Stomach (tissue), 9 donors: ENCODE measurements around the gene WFS1. TPM values are rescaled to one million over a fixed set of nuclear protein-coding genes. Genes with fewer than 3 reads are reported as not detected.
A peak's percentile ranks its signal among the peaks of the same experiment; 100 is the strongest.

Experiments
- DNase-seq, 2 donors: peaks; one replicate each; pipeline versions ENCODE4 v3.0.0 to v3.0.0-alpha.2; 2013 to 2019
- H3K27ac ChIP-seq, 5 donors: fragments of 200-600 bp in 4 of 5; sonication (generic) in 4 of 5; one replicate each; pipeline ENCODE4 v1.5.1; 2013 to 2019; ENCODE audit warnings: mild to moderate bottlenecking in 1 of 5, moderate library complexity in 1 of 5
- H3K27me3 ChIP-seq, 3 donors: fragments of 200-600 bp; sonication (generic); one replicate each; pipeline ENCODE4 v1.5.1; 2017 to 2019; ENCODE audit warnings: mixed run types in 1 of 3
- H3K36me3 ChIP-seq, 4 donors: fragments of 200-600 bp; sonication (generic); 1 replicate in 3 of 4; 2 replicates in 1 of 4; pipeline ENCODE4 v1.5.1; 2016 to 2019
- H3K4me1 ChIP-seq, 4 donors: fragments of 200-600 bp; sonication (generic); one replicate each; pipeline ENCODE4 v1.5.1; 2016 to 2019
- H3K4me3 ChIP-seq, 4 donors: fragments of 200-600 bp; sonication (generic) in 3 of 4; one replicate each; pipeline ENCODE4 v1.5.1; 2016 to 2019; ENCODE audit warnings: mild to moderate bottlenecking in 1 of 4
- H3K9me3 ChIP-seq, 4 donors: fragments of 200-600 bp; sonication (generic); one replicate each; pipeline ENCODE4 v1.5.1; 2016 to 2019
- EP300 ChIP-seq: sonication (generic); formaldehyde crosslinking; IDR thresholded peaks from one replicate; pipeline ENCODE4 v1.6.1; 2017; ENCODE audit warnings: antibody characterized with exemption
- POLR2A ChIP-seq, 4 donors: fragments of 450-650 bp; IDR thresholded peaks; one replicate each; pipeline ENCODE4 v1.6.1; 2016; ENCODE audit warnings: antibody characterized with exemption in 4 of 4, control low read depth in 2 of 4, mild to moderate bottlenecking in 1 of 4, moderate library complexity in 1 of 4
- POLR2AphosphoS5 ChIP-seq, 3 donors: sonication (generic); formaldehyde crosslinking; IDR thresholded peaks; one replicate each; pipeline ENCODE4 v1.6.1; 2016; ENCODE audit warnings: antibody characterized with exemption in 3 of 3
- WGBS, 5 donors: extraction: QIAGEN DNeasy Blood & Tissue Kit in 3 of 5; methylation state at CpG; one replicate each; pipeline versions ENCODE4 v1.1.5 to v1.1.7; 2013 to 2018; 5-methylcytosine and 5-hydroxymethylcytosine counted together
- intact Hi-C: fragments of 100-400 bp; cut with DNase I; formaldehyde crosslinking; loops from one replicate; pipeline ENCODE4 v1.15.1; 2023; ENCODE audit warnings: low total_unique reads
- polyA plus RNA-seq, 3 donors: library from polyadenylated mRNA; stranded (reverse); fragments of 200-250 nt; gene quantifications; one replicate each; pipeline ENCODE4 v1.2.3, GENCODE V29; 2013
- total RNA-seq, 5 donors: library from RNA; depleted of rRNA; stranded (reverse); fragments of >200 nt; gene quantifications; one replicate each; pipeline versions ENCODE4 v1.1.0 to v1.2.3, GENCODE V29; 2014 to 2016
- TF ChIP-seq, protein P1 (sequence below), 7 experiments: fragments of 450-650 bp in 4 of 7; fragments of 200-600 bp in 3 of 7; sonication (generic) in 3 of 7; IDR thresholded peaks; one replicate each; pipeline ENCODE4 v1.5.1; 2016 to 2019; ENCODE audit warnings: antibody characterized with exemption in 7 of 7, control low read depth in 2 of 7, mild to moderate bottlenecking in 1 of 7
- donor health status: healthy with polysubstance abuse.
- donor health status: Bipolar disorder and iron deficiency.
- donor health status: healthy.

The WFS1 gene
- total and polyA plus RNA-seq, 8 donors, result 4.1 to 60.7 (median 15.1) TPM

DNA sequence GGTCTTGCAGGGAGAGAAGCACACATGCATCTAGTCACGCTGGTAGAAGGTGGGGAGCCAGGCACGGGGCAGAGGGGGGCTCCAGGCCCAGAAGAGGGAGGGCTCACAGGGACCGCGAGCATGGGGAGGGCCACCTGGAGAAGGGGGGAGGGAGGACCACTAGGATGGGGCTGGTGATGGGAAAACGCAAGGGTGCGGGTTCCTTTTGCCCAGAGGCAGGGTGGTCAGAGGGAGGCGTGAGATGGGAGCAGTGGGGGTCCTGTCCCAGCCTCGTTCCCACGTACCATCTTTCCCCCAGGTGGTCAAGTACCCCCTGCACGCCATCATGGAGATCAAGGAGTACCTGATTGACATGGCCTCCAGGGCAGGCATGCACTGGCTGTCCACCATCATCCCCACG lies 30.7 kb downstream of the WFS1 start:
- TF ChIP-seq POLR2AphosphoS5 (IDR thresholded peaks at IDR 0.05) (no peak), POLR2A (IDR thresholded peaks at IDR 0.05) (no peak), EP300 (no peak)
- TF ChIP-seq, protein P1, sequence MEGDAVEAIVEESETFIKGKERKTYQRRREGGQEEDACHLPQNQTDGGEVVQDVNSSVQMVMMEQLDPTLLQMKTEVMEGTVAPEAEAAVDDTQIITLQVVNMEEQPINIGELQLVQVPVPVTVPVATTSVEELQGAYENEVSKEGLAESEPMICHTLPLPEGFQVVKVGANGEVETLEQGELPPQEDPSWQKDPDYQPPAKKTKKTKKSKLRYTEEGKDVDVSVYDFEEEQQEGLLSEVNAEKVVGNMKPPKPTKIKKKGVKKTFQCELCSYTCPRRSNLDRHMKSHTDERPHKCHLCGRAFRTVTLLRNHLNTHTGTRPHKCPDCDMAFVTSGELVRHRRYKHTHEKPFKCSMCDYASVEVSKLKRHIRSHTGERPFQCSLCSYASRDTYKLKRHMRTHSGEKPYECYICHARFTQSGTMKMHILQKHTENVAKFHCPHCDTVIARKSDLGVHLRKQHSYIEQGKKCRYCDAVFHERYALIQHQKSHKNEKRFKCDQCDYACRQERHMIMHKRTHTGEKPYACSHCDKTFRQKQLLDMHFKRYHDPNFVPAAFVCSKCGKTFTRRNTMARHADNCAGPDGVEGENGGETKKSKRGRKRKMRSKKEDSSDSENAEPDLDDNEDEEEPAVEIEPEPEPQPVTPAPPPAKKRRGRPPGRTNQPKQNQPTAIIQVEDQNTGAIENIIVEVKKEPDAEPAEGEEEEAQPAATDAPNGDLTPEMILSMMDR (IDR thresholded peaks at IDR 0.05), result no peak
- no peak for DNase-seq

DNA sequence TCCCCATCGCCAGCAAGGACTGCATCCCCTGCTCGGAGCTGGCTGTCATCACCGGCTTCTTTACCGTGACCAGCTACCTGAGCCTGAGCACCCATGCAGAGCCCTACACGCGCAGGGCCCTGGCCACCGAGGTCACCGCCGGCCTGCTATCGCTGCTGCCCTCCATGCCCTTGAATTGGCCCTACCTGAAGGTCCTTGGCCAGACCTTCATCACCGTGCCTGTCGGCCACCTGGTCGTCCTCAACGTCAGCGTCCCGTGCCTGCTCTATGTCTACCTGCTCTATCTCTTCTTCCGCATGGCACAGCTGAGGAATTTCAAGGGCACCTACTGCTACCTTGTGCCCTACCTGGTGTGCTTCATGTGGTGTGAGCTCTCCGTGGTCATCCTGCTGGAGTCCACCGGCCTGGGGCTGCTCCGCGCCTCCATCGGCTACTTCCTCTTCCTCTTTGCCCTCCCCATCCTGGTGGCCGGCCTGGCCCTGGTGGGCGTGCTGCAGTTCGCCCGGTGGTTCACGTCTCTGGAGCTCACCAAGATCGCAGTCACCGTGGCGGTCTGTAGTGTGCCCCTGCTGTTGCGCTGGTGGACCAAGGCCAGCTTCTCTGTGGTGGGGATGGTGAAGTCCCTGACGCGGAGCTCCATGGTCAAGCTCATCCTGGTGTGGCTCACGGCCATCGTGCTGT lies 31.5 kb downstream of the WFS1 start:
- no peak overlapping the region for H3K4me3 ChIP-seq
- no peaks in the 10 kb centered on the region for H3K9me3 ChIP-seq
- H3K27ac ChIP-seq, result peak overlapping the region in 1 of 5 donors; percentile 24
- DNase-seq, result no peak
- no peaks in the 10 kb centered on the region for H3K27me3 ChIP-seq
- intact Hi-C loops, result no loop called here
- TF ChIP-seq POLR2AphosphoS5 (IDR thresholded peaks at IDR 0.05) (no peak), EP300 (no peak), POLR2A (IDR thresholded peaks at IDR 0.05) (no peak)
- TF ChIP-seq, protein P1 (IDR thresholded peaks at IDR 0.05), result no peak
- peaks cover 0 to 11% (median 3%) of the 10 kb centered on the region in 4 donors for H3K4me1 ChIP-seq
- H3K36me3 ChIP-seq, result peaks cover 37 to 80% (median 79%) of the 10 kb centered on the region in 4 donors
- WGBS, 5 donors, result 89 to 97% (median 94%) methylated on average over 31 to 35 of the region's 35 CpGs

More for the DNA sequence above, 30.7 kb downstream of the WFS1 start:
- Histone ChIP-seq H3K4me3 (no peak overlapping the region), H3K4me1 (peaks cover 0 to 11% (median 3%) of the 10 kb centered on the region in 4 donors), H3K27me3 (no peaks in the 10 kb centered on the region), H3K27ac (peak overlapping the region in 1 of 5 donors; percentile 89), H3K36me3 (peaks cover 45 to 89% (median 88%) of the 10 kb centered on the region in 4 donors), H3K9me3 (no peaks in the 10 kb centered on the region)
- WGBS, 5 donors, result 86 to 93% (median 90%) methylated on average over 11 of the region's 11 CpGs
- intact Hi-C loops, result no loop called here

DNA sequence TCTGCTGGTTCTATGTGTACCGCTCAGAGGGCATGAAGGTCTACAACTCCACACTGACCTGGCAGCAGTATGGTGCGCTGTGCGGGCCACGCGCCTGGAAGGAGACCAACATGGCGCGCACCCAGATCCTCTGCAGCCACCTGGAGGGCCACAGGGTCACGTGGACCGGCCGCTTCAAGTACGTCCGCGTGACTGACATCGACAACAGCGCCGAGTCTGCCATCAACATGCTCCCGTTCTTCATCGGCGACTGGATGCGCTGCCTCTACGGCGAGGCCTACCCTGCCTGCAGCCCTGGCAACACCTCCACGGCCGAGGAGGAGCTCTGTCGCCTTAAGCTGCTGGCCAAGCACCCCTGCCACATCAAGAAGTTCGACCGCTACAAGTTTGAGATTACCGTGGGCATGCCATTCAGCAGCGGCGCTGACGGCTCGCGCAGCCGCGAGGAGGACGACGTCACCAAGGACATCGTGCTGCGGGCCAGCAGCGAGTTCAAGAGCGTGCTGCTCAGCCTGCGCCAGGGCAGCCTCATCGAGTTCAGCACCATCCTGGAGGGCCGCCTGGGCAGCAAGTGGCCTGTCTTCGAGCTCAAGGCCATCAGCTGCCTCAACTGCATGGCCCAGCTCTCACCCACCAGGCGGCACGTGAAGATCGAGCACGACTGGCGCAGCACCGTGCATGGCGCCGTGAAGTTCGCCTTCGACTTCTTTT lies 32.2 kb downstream of the WFS1 start:
- intact Hi-C loops, result no loop called here
- peak overlapping the region in 1 of 5 donors; percentile 24 for H3K27ac ChIP-seq
- no peaks in the 10 kb centered on the region for H3K27me3 ChIP-seq
- no peaks in the 10 kb centered on the region for H3K9me3 ChIP-seq
- H3K36me3 ChIP-seq, result peaks cover 30 to 73% (median 72%) of the 10 kb centered on the region in 4 donors
- no peak for DNase-seq
- no peak for TF ChIP-seq EP300
- TF ChIP-seq, protein P1 (IDR thresholded peaks at IDR 0.05), result no peak
- TF ChIP-seq POLR2AphosphoS5 (IDR thresholded peaks at IDR 0.05), result no peak
- TF ChIP-seq POLR2A (IDR thresholded peaks at IDR 0.05), result no peak
- peaks cover 0 to 11% (median 3%) of the 10 kb centered on the region in 4 donors for H3K4me1 ChIP-seq
- H3K4me3 ChIP-seq, result no peak overlapping the region
- WGBS, 5 donors, result 95 to 97% (median 96%) methylated on average over 48 to 55 of the region's 55 CpGs

DNA sequence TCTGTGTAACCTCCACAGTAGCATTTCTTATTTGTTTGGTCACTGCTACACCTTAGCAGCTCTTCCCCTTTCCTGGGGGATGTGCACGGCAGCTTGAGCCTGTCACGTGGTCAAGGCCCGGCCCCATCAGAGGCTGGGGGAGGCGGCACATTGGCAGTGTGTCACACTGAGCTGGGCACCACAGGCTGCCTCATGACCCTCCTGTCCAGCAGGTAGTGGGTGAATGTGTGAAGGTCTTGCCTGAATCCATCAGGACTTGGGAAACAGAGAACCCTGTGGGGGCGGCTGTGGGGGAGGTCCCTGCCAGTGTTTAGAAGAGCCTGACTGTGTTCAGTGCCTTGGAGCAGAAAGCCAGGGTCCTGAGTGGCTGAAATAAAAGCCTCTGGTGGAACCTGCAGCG lies 33.2 kb downstream of the WFS1 start:
- Histone ChIP-seq H3K27ac (peak overlapping the region in 1 of 5 donors; percentile 5), H3K4me1 (peaks cover 0 to 11% (median 3%) of the 10 kb centered on the region in 4 donors), H3K36me3 (peaks cover 30 to 64% (median 63%) of the 10 kb centered on the region in 4 donors), H3K9me3 (no peaks in the 10 kb centered on the region), H3K4me3 (no peak overlapping the region), H3K27me3 (no peaks in the 10 kb centered on the region)
- intact Hi-C loops, result no loop called here
- TF ChIP-seq POLR2AphosphoS5 (IDR thresholded peaks at IDR 0.05) (no peak), POLR2A (IDR thresholded peaks at IDR 0.05) (no peak), EP300 (no peak)
- TF ChIP-seq, protein P1 (IDR thresholded peaks at IDR 0.05), result no peak
- WGBS, 5 donors, result 79 to 93% (median 88%) methylated on average over 6 of the region's 6 CpGs
- DNase-seq, result no peak
